GM12874 (cell line): ENCODE results near the gene GREB1.

Source experiments
- CTCF ChIP-seq: IDR thresholded peaks from 2 replicates; pipeline ENCODE4 v1.5.1; 2011; ENCODE audit warnings: low read depth, mild to moderate bottlenecking, control low read depth, low read length, moderate library complexity; ENCODE audit not compliant: insufficient read depth

The GREB1 gene

GRCh38 chr2:11617984-11618707 is 84.3 kb downstream of the GREB1 start:
- TF ChIP-seq CTCF = no peak

- no peak for TF ChIP-seq CTCF
Observed at GRCh38 chr2:11618708-11619062, 84.8 kb downstream of the GREB1 start.

GRCh38 chr2:11621410-11621809 is 87.6 kb downstream of the GREB1 start:
- no peak for TF ChIP-seq CTCF

GRCh38 chr2:11622611-11623010 is 88.8 kb downstream of the GREB1 start:
- TF ChIP-seq CTCF = no peak

- no peak for TF ChIP-seq CTCF
Observed at GRCh38 chr2:11624893-11625292, 91.0 kb downstream of the GREB1 start.

GRCh38 chr2:11625671-11626070 is 91.8 kb downstream of the GREB1 start:
- no peak for TF ChIP-seq CTCF

- no peak for TF ChIP-seq CTCF
Observed at GRCh38 chr2:11628675-11629074, 94.8 kb downstream of the GREB1 start.
